ENCODE results near the gene SZT2.

DNA sequence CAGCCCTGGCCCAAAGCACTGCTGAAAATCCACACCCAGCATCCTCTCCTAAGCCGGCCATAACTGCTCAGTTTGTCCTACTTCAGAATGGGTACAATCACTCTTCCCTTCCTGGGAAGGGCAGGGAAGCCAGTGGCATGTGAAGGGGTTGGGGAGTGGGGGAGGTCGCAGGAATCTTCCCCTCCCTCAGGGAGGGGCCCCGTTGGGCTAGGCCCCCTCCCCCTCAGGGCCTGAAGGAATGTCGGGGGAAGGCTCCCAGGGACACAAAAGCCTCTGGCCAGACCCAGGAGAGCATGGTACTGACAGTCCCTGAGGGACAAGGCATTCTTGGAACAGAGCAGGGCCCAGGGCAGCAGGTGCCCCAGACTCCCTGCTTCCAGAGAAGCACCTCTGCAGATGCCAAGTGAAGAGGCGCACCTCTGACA lies 23.1 kb upstream of the SZT2 start:
- TF ChIP-seq, protein P1, sequence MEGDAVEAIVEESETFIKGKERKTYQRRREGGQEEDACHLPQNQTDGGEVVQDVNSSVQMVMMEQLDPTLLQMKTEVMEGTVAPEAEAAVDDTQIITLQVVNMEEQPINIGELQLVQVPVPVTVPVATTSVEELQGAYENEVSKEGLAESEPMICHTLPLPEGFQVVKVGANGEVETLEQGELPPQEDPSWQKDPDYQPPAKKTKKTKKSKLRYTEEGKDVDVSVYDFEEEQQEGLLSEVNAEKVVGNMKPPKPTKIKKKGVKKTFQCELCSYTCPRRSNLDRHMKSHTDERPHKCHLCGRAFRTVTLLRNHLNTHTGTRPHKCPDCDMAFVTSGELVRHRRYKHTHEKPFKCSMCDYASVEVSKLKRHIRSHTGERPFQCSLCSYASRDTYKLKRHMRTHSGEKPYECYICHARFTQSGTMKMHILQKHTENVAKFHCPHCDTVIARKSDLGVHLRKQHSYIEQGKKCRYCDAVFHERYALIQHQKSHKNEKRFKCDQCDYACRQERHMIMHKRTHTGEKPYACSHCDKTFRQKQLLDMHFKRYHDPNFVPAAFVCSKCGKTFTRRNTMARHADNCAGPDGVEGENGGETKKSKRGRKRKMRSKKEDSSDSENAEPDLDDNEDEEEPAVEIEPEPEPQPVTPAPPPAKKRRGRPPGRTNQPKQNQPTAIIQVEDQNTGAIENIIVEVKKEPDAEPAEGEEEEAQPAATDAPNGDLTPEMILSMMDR (IDR thresholded peaks at IDR 0.05 in 8 of 11, conservative IDR thresholded peaks at IDR 0.05 in 3 of 11) = no peak
- TF ChIP-seq POLR2AphosphoS5 (IDR thresholded peaks at IDR 0.05) (no peak), POLR2A (IDR thresholded peaks at IDR 0.05) (no peak)

All from spleen (tissue), 7 donors.